Heart left ventricle (tissue), 16 donors: ENCODE results near the gene MYO5B. TPM values are rescaled to one million over a fixed set of nuclear protein-coding genes. Genes with fewer than 3 reads are reported as not detected.
A peak's percentile ranks its signal among the peaks of the same experiment; 100 is the strongest.

Source experiments
- ATAC-seq, 4 donors: fragments of 200-7000 bp; cut with Tn5 transposase; one replicate each; pipeline ENCODE4 v1.9.1; 2020 to 2022; ENCODE audit warnings: moderate library complexity in 4 of 4, mild to moderate bottlenecking in 3 of 4, moderate number of reproducible peaks in 1 of 4
- DNase-seq, 5 donors: peaks; one replicate each; pipeline ENCODE4 v3.0.0-alpha.2; 2020
- H3K27ac ChIP-seq, 12 donors: fragments of 200-600 bp; sonication (generic) in 4 of 12; one replicate each; pipeline versions ENCODE4 v1.5.0 to v1.8.0; 2016 to 2022; ENCODE audit warnings: mild to moderate bottlenecking in 2 of 12
- H3K27me3 ChIP-seq, 9 donors: fragments of 200-600 bp; sonication (generic) in 2 of 9; one replicate each; pipeline versions ENCODE4 v1.5.1 to v1.8.0; 2016 to 2022; ENCODE audit warnings: mild to moderate bottlenecking in 3 of 9
- H3K36me3 ChIP-seq, 9 donors: fragments of 200-600 bp; sonication (generic) in 2 of 9; one replicate each; pipeline versions ENCODE4 v1.5.0 to v1.8.0; 2018 to 2022; ENCODE audit warnings: mild to moderate bottlenecking in 2 of 9
- H3K4me1 ChIP-seq, 12 donors: fragments of 200-600 bp; sonication (generic) in 4 of 12; one replicate each; pipeline versions ENCODE4 v1.5.0 to v1.8.0; 2016 to 2022; ENCODE audit warnings: mild to moderate bottlenecking in 3 of 12
- H3K4me3 ChIP-seq, 12 donors: fragments of 200-600 bp; sonication (generic) in 4 of 12; one replicate each; pipeline versions ENCODE4 v1.5.0 to v1.8.0; 2017 to 2022; ENCODE audit warnings: mild to moderate bottlenecking in 9 of 12, moderate library complexity in 4 of 12
- H3K9me3 ChIP-seq, 12 donors: fragments of 200-600 bp; sonication (generic) in 4 of 12; one replicate each; pipeline versions ENCODE4 v1.5.0 to v1.8.0; 2016 to 2022; ENCODE audit warnings: mild to moderate bottlenecking in 1 of 12
- CTCF ChIP-seq, 12 donors: fragments of 200-600 bp; sonication (generic) in 4 of 12; IDR thresholded peaks; one replicate each; pipeline versions ENCODE4 v1.5.0 to v1.8.0; 2018 to 2022; ENCODE audit warnings: antibody characterized with exemption in 12 of 12, mild to moderate bottlenecking in 5 of 12
- POLR2A ChIP-seq, 2 donors: fragments of 450-650 bp; IDR thresholded peaks; one replicate each; pipeline ENCODE4 v1.6.1; 2017; ENCODE audit warnings: antibody characterized with exemption in 2 of 2, mild to moderate bottlenecking in 2 of 2, moderate library complexity in 2 of 2
- WGBS, 4 donors: extraction: QIAGEN DNeasy Blood & Tissue Kit in 2 of 4; methylation state at CpG; one replicate each; pipeline versions ENCODE4 v1.1.5 to v1.1.7; 2013 to 2018; 5-methylcytosine and 5-hydroxymethylcytosine counted together
- intact Hi-C, 10 donors: fragments of 100-400 bp; cut with DNase I; formaldehyde crosslinking; loops; one replicate each; pipeline versions ENCODE4 v1.11.1 to v1.14.2; 2022
- polyA plus RNA-seq, 2 donors: library from polyadenylated mRNA; stranded (reverse); fragments of 200-250 nt; gene quantifications; one replicate each; pipeline ENCODE4 v1.2.3, GENCODE V29; 2013
- total RNA-seq, 9 donors: library from RNA; depleted of rRNA in 2 of 9; stranded (reverse); fragments of >200 nt in 2 of 9; fragmentation: NEBNext Ultra II Directional in 3 of 9; extraction: Animal tissue kit (Norgen Biotek cat#: 25700) in 3 of 9; gene quantifications; one replicate each; pipeline versions ENCODE4 v1.1.0 to v1.2.4, GENCODE V29; 2016 to 2023
- donor health status: ischemic (EF 13 %, LVEDD 7.1; RV severe dilation, severe dysfunction).
- donor health status: healthy with polysubstance abuse.
- donor health status: DM: no; HTN: yes; CAD: no.
- donor health status: DM: no; HTN: no; CAD: no.
- donor health status: ischemic (EF 25% LVEDD 6.9; RV normal size, moderate dysfunction).
- donor health status: ischemic (EF 25% LVEDD 5.7; RV mildly dilated, moderate dysfunction).
- donor health status: healthy.
- donor health status: DM: yes; HTN: yes; CAD: no.
- donor health status: ischemic (EF 35%, LVEDD 5.7; RV mildly dilated, moderate dysfunction).
- donor health status: nonischemic (EF 11% LVEDD 7.7; RV severe dilation, severe dysfunction).
- donor health status: DM: yes; HTN: yes; CAD: no.
- donor health status: PGD.
- donor health status: ischemic (EF 29% LVEDD 5.4; RV normal size, mild dysfunction).
- donor health status: nonischemic (EF 23%, LVEDD 6.1; RV moderate dilation, normal function).

The MYO5B gene
- total and polyA plus RNA-seq, 11 donors: 0.51 to 5.9 (median 1.4) TPM

- ATAC-seq (no peak), DNase-seq (no peak)
- WGBS, 4 donors: 38 to 52% (median 50%) methylated on average over 1 of the region's 1 CpG
- no peaks in the 10 kb centered on the region for H3K9me3 ChIP-seq
- H3K27ac ChIP-seq: no peak overlapping the region
- TF ChIP-seq CTCF (IDR thresholded peaks at IDR 0.05): no peak
- TF ChIP-seq POLR2A (IDR thresholded peaks at IDR 0.05): no peak
- H3K36me3 ChIP-seq: no peaks in the 10 kb centered on the region
- peaks cover 0 to 6% (median 0%) of the 10 kb centered on the region in 12 donors for H3K4me1 ChIP-seq
- H3K27me3 ChIP-seq: peaks cover 0 to 23% (median 2%) of the 10 kb centered on the region in 9 donors
- H3K4me3 ChIP-seq: no peak overlapping the region
- intact Hi-C loops: loop anchor here in 3 of 10 donors (10.0 kb wide), 2 partner anchors 193 to 263 kb away; no protein-coding TSS in a partner anchor
Observed at GRCh38 chr18:50207722-50208121, 12.8 kb upstream of the MYO5B start.

GRCh38 chr18:50203801-50204604 is 9.1 kb upstream of the MYO5B start:
- H3K4me3 ChIP-seq: peak overlapping the region in 2 of 12 donors; percentile 13 to 19
- no peaks in the 10 kb centered on the region for H3K36me3 ChIP-seq
- 19 to 21% (median 20%) methylated on average over 24 of the region's 24 CpGs for WGBS, 4 donors
- H3K27ac ChIP-seq: no peak overlapping the region
- TF ChIP-seq CTCF (IDR thresholded peaks at IDR 0.05) (peak; percentile 30 to 64 (median 52)), POLR2A (IDR thresholded peaks at IDR 0.05) (no peak)
- H3K27me3 ChIP-seq: peaks cover 0 to 25% (median 3%) of the 10 kb centered on the region in 9 donors
- ATAC-seq (peak in 3 of 4 donors; percentile 37 to 71 (median 41)), DNase-seq (peak in 1 of 5 donors; percentile 62)
- peaks cover 0 to 6% (median 0%) of the 10 kb centered on the region in 12 donors for H3K4me1 ChIP-seq
- peaks cover 0 to 6% (median 0%) of the 10 kb centered on the region in 12 donors for H3K9me3 ChIP-seq
- intact Hi-C loops: loop anchor here in 6 of 10 donors (5.0 to 10.0 kb wide), 5 partner anchors 189 to 692 kb away; no protein-coding TSS in a partner anchor

- no peak overlapping the region for H3K4me3 ChIP-seq
- TF ChIP-seq POLR2A (IDR thresholded peaks at IDR 0.05): no peak
- TF ChIP-seq CTCF (IDR thresholded peaks at IDR 0.05): no peak
- no peak for ATAC-seq
- H3K9me3 ChIP-seq: peaks cover 0 to 6% (median 0%) of the 10 kb centered on the region in 12 donors
- WGBS, 4 donors: 47 to 61% (median 49%) methylated on average over 1 of the region's 1 CpG
- no peak overlapping the region for H3K27ac ChIP-seq
- H3K36me3 ChIP-seq: no peaks in the 10 kb centered on the region
- intact Hi-C loops: loop anchor here in 6 of 10 donors (5.0 to 10.0 kb wide), 5 partner anchors 187 to 689 kb away; no protein-coding TSS in a partner anchor
- H3K27me3 ChIP-seq: peaks cover 0 to 38% (median 17%) of the 10 kb centered on the region in 9 donors
- peaks cover 0 to 6% (median 0%) of the 10 kb centered on the region in 12 donors for H3K4me1 ChIP-seq
- DNase-seq: no peak
Observed at GRCh38 chr18:50201476-50202018, 6.6 kb upstream of the MYO5B start.

- Histone ChIP-seq H3K4me3 (no peak overlapping the region), H3K4me1 (peaks cover 0 to 12% (median 0%) of the 10 kb centered on the region in 12 donors), H3K27me3 (peaks cover 4 to 50% (median 28%) of the 10 kb centered on the region in 9 donors), H3K27ac (no peak overlapping the region), H3K9me3 (peaks cover 0 to 6% (median 0%) of the 10 kb centered on the region in 12 donors), H3K36me3 (no peaks in the 10 kb centered on the region)
- no peak for TF ChIP-seq CTCF (IDR thresholded peaks at IDR 0.05)
- TF ChIP-seq POLR2A (IDR thresholded peaks at IDR 0.05): no peak
- intact Hi-C loops: loop anchor here in 7 of 10 donors (5.0 to 10.0 kb wide), 7 partner anchors 145 to 688 kb away; no protein-coding TSS in a partner anchor
- WGBS, 4 donors: 38 to 100% (median 90%) methylated on average over 1 of the region's 1 CpG
- DNase-seq (no peak), ATAC-seq (no peak)
Observed at GRCh38 chr18:50199921-50200320, 5.0 kb upstream of the MYO5B start.
